SU-DHL-6 (cell line): ENCODE measurements around the gene VSIG10L.

Experiments used
- EZH2phosphoT487 ChIP-seq: fragments of 200-600 bp; sonication (generic), shearing (Covaris generic); conservative IDR thresholded peaks from 2 replicates; pipeline ENCODE4 v1.6.1; 2018; ENCODE audit warnings: mild to moderate bottlenecking, antibody characterized with exemption, low read length, moderate library complexity, mixed read lengths
- TF ChIP-seq, protein P1 (sequence below): fragments of 200-600 bp; sonication (generic); IDR thresholded peaks from one replicate; pipeline ENCODE4 v1.5.1; 2017; ENCODE audit warnings: antibody characterized with exemption, mild to moderate bottlenecking, low read length, moderate library complexity; ENCODE audit not compliant: insufficient read depth, poor library complexity, severe bottlenecking

DNA sequence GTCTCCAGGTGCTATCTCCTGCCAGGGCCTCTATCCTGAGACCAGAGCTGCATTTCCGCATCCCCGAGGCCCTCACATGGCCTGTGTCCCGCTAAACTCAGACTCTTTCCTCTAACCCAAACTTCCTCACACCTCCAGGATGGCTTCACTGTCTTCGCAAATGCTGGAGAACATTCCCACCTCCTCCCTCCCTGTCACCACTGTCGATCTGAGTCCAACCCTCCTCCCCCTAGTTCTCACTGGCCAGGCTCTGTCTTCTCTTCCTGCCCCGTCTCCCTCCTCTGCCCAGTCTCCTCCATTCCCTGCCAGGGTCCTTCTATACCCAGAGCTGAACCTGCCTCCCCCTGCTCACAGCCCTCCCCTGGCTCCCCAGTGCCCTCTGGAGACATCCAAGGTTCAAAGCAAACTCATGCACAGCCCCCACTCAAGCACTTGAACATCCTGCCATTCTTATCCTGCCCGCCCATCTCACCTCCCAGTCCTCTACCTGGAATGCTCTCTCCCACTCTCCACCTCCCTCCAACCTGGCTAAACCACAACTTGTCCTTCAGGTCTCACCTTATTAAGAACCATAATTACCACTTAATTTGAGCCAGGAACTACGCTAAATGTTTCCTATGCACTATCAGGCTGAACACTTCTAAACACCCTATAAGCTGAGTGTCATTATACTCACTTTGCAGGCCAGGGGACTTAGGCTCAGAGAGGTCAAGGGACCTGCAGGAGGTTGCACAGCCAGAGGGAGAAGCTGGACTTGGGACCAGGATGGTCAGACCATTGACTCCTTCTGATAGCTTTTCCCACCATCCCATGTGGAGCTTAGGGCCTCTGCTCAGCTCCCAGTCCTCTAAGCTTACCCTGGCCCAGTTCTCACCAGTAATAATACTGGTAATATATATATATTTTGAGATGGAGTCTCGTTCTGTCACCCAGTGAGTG is 961 bp upstream of the VSIG10L start:
- TF ChIP-seq, protein P1, sequence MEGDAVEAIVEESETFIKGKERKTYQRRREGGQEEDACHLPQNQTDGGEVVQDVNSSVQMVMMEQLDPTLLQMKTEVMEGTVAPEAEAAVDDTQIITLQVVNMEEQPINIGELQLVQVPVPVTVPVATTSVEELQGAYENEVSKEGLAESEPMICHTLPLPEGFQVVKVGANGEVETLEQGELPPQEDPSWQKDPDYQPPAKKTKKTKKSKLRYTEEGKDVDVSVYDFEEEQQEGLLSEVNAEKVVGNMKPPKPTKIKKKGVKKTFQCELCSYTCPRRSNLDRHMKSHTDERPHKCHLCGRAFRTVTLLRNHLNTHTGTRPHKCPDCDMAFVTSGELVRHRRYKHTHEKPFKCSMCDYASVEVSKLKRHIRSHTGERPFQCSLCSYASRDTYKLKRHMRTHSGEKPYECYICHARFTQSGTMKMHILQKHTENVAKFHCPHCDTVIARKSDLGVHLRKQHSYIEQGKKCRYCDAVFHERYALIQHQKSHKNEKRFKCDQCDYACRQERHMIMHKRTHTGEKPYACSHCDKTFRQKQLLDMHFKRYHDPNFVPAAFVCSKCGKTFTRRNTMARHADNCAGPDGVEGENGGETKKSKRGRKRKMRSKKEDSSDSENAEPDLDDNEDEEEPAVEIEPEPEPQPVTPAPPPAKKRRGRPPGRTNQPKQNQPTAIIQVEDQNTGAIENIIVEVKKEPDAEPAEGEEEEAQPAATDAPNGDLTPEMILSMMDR: no peak
- TF ChIP-seq EZH2phosphoT487: no peak
